ENCODE data around the gene RTN3.
"Not testable (repeated sequence)": the region's sequence is repeated elsewhere in the genome, so short reads cannot be mapped to it uniquely, and the experiment has no call there.

The RTN3 gene

DNA sequence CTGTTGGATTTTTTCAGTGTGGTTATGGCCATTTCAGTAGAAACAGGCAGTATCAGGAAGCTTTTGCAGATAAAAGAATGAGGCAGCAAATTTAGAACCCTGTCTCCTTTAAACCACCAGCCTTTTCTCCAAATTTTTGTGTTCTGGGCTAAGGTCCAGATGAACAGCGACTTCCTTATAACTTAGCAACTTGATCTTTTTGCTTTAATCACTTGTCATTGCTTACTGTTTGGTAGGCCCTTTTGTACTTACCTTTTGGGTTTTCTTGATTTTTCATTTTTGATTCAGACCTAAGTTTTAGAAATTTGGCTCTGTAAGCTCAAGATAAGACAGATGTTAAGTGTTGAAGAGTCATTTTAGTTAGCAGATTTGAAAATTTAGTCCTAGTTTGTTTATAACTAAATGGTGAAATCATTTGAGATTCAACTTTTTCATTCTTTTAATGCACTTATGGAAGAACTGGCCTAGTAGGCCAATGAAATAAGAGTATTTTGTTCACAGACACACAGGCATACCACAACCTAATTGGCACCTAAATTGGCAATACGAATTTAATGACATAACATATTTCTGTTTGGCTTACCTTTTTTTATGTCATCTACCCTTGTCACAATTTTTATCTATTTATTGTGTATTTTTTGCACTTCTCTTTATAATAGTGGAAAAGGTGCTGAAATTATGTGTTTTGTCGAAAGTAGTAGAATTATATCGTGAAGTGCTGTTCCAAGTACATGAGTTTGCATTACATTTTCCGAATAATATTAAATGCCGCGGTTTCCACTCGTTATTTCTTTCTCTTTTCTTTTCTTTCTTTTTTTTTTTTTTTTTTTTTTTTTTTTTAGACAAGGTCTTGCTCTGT is 2.1 kb downstream of the RTN3 start:
- peak; percentile 31 for DNase-seq (ENCODE audit: low spot score)

GRCh38 chr11:63685158-63685721 is 3.9 kb downstream of the RTN3 start:
- not testable (repeated sequence) for DNase-seq (ENCODE audit: low spot score)

DNA sequence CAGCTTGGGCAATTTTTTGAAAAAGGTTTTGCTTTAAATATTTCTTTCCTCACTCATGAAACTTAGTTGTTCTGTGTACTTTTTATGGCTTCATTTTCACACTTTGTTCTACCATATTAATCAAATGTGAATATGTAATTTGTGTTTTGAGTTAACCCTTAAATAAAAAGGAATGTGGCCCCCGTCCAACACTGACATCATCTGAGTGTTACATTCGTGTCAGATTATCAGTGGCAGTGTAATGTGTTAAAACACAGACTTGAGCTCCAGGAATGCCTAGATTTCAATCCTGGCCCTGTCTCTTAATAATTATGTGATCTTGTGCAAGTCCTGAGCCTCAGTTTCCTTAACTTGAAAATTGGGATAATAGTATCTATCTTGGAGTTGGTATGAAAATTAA is 5.6 kb downstream of the RTN3 start:
- no peak for DNase-seq (ENCODE audit: low spot score)

GRCh38 chr11:63687845-63688244 is 6.5 kb downstream of the RTN3 start:
- DNase-seq (ENCODE audit: low spot score) = no peak

DNA sequence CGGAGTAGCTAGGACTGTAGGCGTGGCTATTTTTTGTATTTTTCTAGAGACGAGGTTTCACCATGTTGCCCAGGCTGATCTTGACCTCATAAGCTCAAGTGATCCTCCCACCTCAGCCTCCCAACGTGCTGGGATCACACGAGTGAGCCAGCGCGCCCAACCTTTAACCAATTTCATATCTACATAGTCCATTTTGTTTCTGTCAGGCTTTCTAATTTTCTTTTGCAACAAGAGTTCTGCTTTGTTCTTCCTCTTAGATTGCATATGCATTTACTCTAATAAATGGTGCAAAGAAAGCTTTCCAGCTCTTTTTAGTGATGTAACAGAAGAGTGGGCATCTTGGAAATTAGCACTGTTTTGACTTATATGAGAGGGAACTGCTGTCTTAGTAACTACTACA is 13.3 kb downstream of the RTN3 start:
- no peak for DNase-seq (ENCODE audit: low spot score)

DNA sequence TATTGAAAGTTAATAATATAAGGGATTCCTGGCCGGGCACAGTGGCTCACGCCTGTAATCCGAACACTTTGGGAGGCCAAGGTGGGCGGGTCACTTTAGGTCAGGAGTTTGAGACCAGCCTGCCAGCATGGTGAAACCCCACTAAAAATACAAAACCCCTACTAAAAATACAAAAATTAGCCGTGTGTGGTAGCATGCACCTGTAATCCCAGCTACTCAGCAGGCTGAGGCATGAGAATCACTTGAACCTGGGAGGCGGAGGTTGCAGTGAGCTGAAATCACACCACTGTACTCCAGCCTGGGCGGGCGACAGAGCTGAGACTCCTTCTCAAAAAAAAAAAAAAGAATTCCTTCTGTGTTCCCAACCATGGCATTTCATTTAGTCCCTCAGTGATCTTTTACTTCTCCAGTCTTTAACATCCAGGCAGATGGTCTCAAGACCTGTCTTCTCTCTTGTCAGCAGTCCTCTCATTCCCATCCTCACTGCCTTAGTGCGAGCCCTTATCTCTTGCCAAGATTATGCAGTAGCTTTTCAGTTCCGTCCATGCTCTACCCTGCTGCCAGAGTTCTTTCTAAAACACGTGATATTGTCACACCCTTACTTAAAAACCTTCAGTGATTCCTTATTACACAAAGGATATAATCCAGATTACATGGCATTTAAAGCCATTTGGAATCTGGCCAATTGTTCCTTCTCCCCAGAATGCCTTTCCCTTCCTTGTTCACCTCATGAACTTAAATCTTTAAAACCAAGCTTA is 17.9 kb downstream of the RTN3 start:
- DNase-seq (ENCODE audit: low spot score) = no peak

DNA sequence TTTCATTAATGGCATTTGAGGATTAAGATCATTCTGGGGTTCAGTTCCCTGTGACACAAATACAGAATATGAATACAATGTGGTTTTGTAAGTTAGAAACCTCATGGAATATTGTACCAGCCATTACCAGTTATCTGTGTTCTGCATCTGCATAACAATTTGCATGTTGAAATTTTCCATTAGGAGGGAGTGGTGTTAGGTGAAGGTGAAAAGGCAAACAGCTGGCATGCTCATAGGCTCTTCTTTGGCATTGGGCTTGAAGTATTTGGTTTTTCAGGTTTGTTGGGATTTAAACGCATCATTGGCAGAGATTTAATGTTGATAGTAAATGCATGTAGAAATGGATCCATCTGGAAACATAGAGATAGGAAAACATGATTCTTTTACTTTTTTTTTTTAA is 18.6 kb downstream of the RTN3 start:
- no peak for DNase-seq (ENCODE audit: low spot score)

DNA sequence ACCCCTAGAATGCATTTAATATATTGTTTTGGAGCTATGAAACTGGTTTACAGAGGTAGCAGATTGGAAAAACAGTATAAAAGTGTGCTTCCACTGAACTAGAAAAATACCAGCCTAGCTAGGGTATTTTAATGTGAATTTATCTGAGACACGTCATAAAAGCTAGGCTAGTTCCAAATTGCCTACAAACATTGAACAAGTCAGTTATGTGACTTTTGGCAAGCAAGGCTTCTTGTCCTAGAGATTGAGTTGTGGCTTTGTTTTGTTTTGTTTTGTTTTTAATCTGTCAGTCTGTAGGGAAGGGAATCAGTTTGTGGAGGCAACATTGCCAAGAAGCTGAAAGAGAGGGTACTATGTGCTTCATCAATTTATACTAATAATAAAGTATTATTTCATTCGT is 24.2 kb downstream of the RTN3 start:
- DNase-seq (ENCODE audit: low spot score) = no peak

DNA sequence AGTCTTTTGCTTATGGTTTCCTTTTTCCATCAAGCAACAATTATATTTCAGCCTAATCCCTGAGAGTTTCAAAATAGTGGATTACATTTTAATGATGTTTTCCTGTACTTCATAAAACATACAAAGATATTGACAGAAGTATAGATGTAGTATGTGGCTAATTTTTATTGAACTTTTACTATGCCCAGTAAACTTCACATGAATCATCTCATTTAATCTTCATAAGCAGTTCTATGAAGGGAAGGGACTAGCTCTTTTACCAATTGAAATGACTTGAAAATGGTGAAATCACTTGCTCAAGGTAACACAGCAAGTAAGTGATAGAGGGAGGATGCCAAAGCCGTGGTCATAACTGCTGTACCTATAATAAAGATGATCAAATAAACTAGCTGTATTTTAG is 27.5 kb downstream of the RTN3 start:
- DNase-seq (ENCODE audit: low spot score) = no peak

GRCh38 chr11:63709336-63709884 is 28.1 kb downstream of the RTN3 start:
- DNase-seq (ENCODE audit: low spot score) = no peak

- DNase-seq (ENCODE audit: low spot score) = peak; percentile 74
Measured at GRCh38 chr11:63710476-63711217, 29.3 kb downstream of the RTN3 start.

DNA sequence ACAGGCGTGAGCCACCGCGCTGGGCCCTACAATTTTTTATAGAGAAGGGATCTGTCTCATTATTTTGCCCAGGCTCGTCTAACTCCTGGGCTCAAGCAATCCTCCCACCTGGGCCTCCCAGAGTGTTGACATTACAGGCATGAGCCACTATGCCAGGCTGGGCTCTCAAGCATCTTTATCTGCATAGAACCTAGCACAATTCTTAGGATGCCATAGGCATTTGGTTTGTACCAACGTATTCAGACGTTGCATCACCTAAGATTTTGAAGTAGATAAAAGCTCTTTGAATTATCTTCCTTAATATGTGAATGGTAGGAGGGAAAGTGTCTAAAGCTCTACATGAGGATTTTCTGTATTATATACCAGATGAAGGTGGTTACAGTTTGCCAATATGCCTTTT is 30.5 kb downstream of the RTN3 start:
- no peak for DNase-seq (ENCODE audit: low spot score)

- no peak for DNase-seq (ENCODE audit: low spot score)
Measured at GRCh38 chr11:63713766-63714165, 32.5 kb downstream of the RTN3 start.

- DNase-seq (ENCODE audit: low spot score) = no peak
Measured at GRCh38 chr11:63716046-63716445, 34.7 kb downstream of the RTN3 start.

DNA sequence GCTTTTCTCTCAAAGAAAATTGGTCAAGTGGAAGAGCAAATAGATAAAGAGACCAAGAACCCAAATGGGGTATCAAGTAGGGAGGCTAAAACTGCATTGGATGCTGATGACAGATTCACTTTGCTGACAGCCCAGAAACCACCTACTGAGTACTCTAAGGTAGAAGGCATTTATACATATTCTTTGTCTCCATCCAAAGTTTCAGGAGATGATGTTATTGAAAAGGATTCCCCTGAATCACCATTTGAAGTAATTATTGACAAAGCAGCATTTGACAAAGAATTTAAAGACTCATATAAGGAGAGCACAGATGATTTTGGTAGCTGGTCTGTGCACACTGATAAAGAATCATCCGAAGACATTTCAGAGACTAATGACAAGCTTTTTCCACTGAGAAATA is 37.7 kb downstream of the RTN3 start:
- no peak for DNase-seq (ENCODE audit: low spot score)

- no peak for DNase-seq (ENCODE audit: low spot score)
Measured at GRCh38 chr11:63719987-63720386, 38.7 kb downstream of the RTN3 start.

- DNase-seq (ENCODE audit: low spot score) = no peak
Measured at GRCh38 chr11:63720611-63721010, 39.3 kb downstream of the RTN3 start.

DNA sequence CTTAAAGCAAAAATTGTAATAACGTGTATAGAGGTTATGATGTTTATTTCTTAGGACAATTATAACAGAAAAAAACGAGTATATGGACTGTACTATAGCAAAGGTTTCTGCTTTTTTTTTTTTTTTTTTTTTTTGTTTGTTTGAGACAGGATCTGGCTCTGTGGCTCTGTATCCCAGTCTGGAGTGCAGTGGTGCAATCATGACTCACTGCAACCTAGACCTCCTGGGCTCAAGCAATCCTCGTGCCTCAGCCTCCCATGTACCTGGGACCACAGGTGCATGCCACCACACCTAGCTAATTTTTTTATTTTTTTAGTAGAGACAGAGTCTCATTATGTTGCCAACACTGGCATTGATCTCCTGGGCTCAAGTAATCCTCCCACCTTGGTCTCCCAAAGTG is 48.0 kb downstream of the RTN3 start:
- no peak for DNase-seq (ENCODE audit: low spot score)

GRCh38 chr11:63736864-63737263 is 55.6 kb downstream of the RTN3 start:
- no peak for DNase-seq (ENCODE audit: low spot score)

DNA sequence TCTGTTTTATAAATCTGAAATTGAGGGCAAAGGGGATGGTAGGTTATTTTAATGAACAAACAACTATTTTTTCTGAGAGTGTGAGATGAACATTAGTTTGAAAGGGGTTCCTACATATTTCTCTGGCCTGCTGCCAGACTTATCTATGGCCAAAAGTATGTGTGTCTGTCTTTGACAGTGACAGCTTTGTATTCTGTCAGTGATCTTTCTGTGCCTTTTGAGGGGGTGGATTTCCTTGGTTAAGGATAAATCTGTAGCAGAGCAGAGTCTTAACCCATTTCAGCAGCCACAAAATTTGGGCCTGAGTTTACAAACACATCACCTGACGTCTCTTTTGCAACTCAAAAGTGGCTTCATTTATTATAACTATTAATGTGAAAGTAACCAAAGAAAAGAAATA is 56.4 kb downstream of the RTN3 start:
- no peak for DNase-seq (ENCODE audit: low spot score)

- DNase-seq (ENCODE audit: low spot score) = peak; percentile 67
Measured at GRCh38 chr11:63738720-63739360, 57.5 kb downstream of the RTN3 start.
